Tibial artery (tissue), 4 donors: ENCODE results near the gene HMGXB3.

ENCODE experiments used
- DNase-seq, 2 donors: peaks; one replicate each; pipeline ENCODE4 v3.0.0-alpha.2; 2019
- H3K27ac ChIP-seq, 2 donors: fragments of 200-600 bp; sonication (generic) in 1 of 2; 1 replicate in 1 of 2; 2 replicates in 1 of 2; pipeline ENCODE4 v1.5.1; 2018 to 2019; ENCODE audit warnings: mild to moderate bottlenecking in 1 of 2
- H3K27me3 ChIP-seq, 2 donors: fragments of 200-600 bp; sonication (generic) in 1 of 2; one replicate each; pipeline versions ENCODE4 v1.5.1 to v1.6.0; 2016 to 2019
- H3K36me3 ChIP-seq, 3 donors: fragments of 200-600 bp; sonication (generic) in 2 of 3; one replicate each; pipeline ENCODE4 v1.5.1; 2016 to 2019; ENCODE audit warnings: mild to moderate bottlenecking in 2 of 3
- H3K4me1 ChIP-seq, 4 donors: fragments of 200-600 bp; sonication (generic) in 2 of 4; 1 replicate in 3 of 4; 2 replicates in 1 of 4; pipeline ENCODE4 v1.5.1; 2016 to 2019
- H3K4me3 ChIP-seq, 2 donors: fragments of 200-600 bp; sonication (generic) in 1 of 2; 1 replicate in 1 of 2; 2 replicates in 1 of 2; pipeline ENCODE4 v1.5.1; 2018 to 2019; ENCODE audit warnings: mild to moderate bottlenecking in 2 of 2
- H3K9me3 ChIP-seq, 3 donors: fragments of 200-600 bp; sonication (generic) in 1 of 3; one replicate each; pipeline ENCODE4 v1.5.1; 2016 to 2019
- CTCF ChIP-seq, 2 experiments: fragments of 200-600 bp in 1 of 2; fragments of 450-650 bp in 1 of 2; IDR thresholded peaks; one replicate each; pipeline ENCODE4 v1.5.1; 2017 to 2019; ENCODE audit warnings: antibody characterized with exemption in 2 of 2, mild to moderate bottlenecking in 1 of 2, moderate library complexity in 1 of 2
- intact Hi-C: fragments of 100-400 bp; cut with DNase I; formaldehyde crosslinking; loops from one replicate; pipeline ENCODE4 v1.15.0; 2023; ENCODE audit warnings: low total_unique reads

Gene HMGXB3

DNA sequence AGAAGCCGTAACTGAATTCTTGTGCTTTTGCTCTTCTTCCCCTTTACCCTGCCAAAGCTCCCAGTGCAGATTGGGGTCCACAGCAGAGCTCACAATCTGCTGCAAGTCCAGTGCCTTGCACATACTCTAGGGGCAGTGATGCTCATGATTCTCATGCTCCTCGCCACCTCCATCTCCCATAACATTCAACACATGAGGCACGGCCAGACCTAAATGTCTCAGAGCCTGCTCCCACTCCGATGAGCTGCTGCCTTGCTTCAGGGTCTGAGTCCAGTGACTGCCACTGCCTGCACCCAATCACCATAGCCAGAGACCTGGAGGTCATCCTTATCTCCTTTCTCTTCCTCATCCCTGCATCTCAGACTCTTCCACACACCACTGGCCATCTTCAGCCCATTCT lies 75.3 kb downstream of the HMGXB3 start:
- no peaks in the 10 kb centered on the region for H3K36me3 ChIP-seq
- no peaks in the 10 kb centered on the region for H3K9me3 ChIP-seq
- H3K4me3 ChIP-seq, result no peak overlapping the region
- no peaks in the 10 kb centered on the region for H3K27me3 ChIP-seq
- DNase-seq, result no peak
- intact Hi-C loops, result no loop called here
- no peak overlapping the region for H3K27ac ChIP-seq
- no peak for TF ChIP-seq CTCF (IDR thresholded peaks at IDR 0.05)
- H3K4me1 ChIP-seq, result no peaks in the 10 kb centered on the region

DNA sequence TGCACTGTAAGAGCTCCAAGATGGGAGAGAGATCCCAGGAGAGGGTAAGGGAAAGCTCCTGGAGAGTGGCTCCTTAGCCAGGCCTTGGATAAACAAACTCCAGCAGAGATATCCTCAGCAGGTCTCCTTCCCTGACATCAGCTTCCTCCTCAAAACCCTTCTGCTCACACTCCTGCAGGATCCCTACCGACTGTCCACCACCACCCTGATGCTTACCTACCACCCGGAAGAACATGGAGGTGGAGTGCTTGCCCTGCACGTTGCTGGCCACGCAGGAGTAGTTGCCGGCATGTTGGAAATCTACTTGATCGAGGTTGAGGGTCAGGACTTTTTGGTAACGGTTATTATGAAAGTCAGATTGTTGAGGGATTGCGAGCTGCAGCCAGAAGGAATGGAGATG lies 76.5 kb downstream of the HMGXB3 start:
- no peaks in the 10 kb centered on the region for H3K27me3 ChIP-seq
- intact Hi-C loops, result no loop called here
- H3K36me3 ChIP-seq, result no peaks in the 10 kb centered on the region
- no peaks in the 10 kb centered on the region for H3K9me3 ChIP-seq
- TF ChIP-seq CTCF (IDR thresholded peaks at IDR 0.05), result no peak
- no peak for DNase-seq
- no peak overlapping the region for H3K4me3 ChIP-seq
- H3K27ac ChIP-seq, result no peak overlapping the region
- H3K4me1 ChIP-seq, result peaks cover 0 to 5% (median 0%) of the 10 kb centered on the region in 4 donors

GRCh38 chr5:150077996-150078801 lies 77.7 kb downstream of the HMGXB3 start:
- no peak for TF ChIP-seq CTCF (IDR thresholded peaks at IDR 0.05)
- no peaks in the 10 kb centered on the region for H3K36me3 ChIP-seq
- no peak for DNase-seq
- no peaks in the 10 kb centered on the region for H3K27me3 ChIP-seq
- peaks cover 0 to 5% (median 0%) of the 10 kb centered on the region in 4 donors for H3K4me1 ChIP-seq
- intact Hi-C loops, result no loop called here
- no peaks in the 10 kb centered on the region for H3K9me3 ChIP-seq
- H3K27ac ChIP-seq, result no peak overlapping the region
- H3K4me3 ChIP-seq, result no peak overlapping the region

- Histone ChIP-seq H3K4me1 (peaks cover 0 to 5% (median 0%) of the 10 kb centered on the region in 4 donors), H3K36me3 (no peaks in the 10 kb centered on the region), H3K27me3 (no peaks in the 10 kb centered on the region), H3K4me3 (no peak overlapping the region), H3K27ac (no peak overlapping the region), H3K9me3 (no peaks in the 10 kb centered on the region)
- DNase-seq, result no peak
- TF ChIP-seq CTCF (IDR thresholded peaks at IDR 0.05), result no peak
- intact Hi-C loops, result no loop called here
These were observed 78.5 kb downstream of the HMGXB3 start for GRCh38 chr5:150078802-150079689.

GRCh38 chr5:150079909-150080461 lies 79.4 kb downstream of the HMGXB3 start:
- H3K27ac ChIP-seq, result no peak overlapping the region
- intact Hi-C loops, result no loop called here

More at GRCh38 chr5:150079909-150080461, 79.4 kb downstream of the HMGXB3 start:
- no peak for DNase-seq
- Histone ChIP-seq H3K4me3 (no peak overlapping the region), H3K36me3 (no peaks in the 10 kb centered on the region), H3K27me3 (no peaks in the 10 kb centered on the region), H3K9me3 (no peaks in the 10 kb centered on the region), H3K4me1 (peaks cover 0 to 5% (median 0%) of the 10 kb centered on the region in 4 donors)
- TF ChIP-seq CTCF (IDR thresholded peaks at IDR 0.05), result no peak
